DOHH2 (cell line): Measurements from ENCODE around the gene PRM3.

ENCODE experiments used
- H3F3A ChIP-seq: fragments of 200-600 bp; sonication (generic), shearing (Covaris generic); 2 replicates; pipeline ENCODE4 v1.6.0; 2016; ENCODE audit warnings: antibody characterized with exemption, mild to moderate bottlenecking; ENCODE audit not compliant: control insufficient read depth, insufficient read depth
- H3K27ac ChIP-seq: fragments of 200-600 bp; sonication (generic); 2 replicates; pipeline ENCODE4 v1.5.1; 2014; ENCODE audit warnings: low read depth, mild to moderate bottlenecking, low read length, moderate library complexity
- H3K27me3 ChIP-seq: fragments of 200-600 bp; sonication (generic); 2 replicates; pipeline ENCODE4 v1.6.1; 2014; ENCODE audit warnings: mild to moderate bottlenecking, low read length, mixed read lengths; ENCODE audit not compliant: control insufficient read depth
- H3K36me3 ChIP-seq: fragments of 200-600 bp; sonication (generic); 2 replicates; pipeline ENCODE4 v1.6.1; 2014; ENCODE audit warnings: mild to moderate bottlenecking, low read length, moderate library complexity, mixed read lengths; ENCODE audit not compliant: control insufficient read depth
- H3K4me1 ChIP-seq: fragments of 200-600 bp; sonication (generic); 2 replicates; pipeline ENCODE4 v1.6.1; 2014; ENCODE audit warnings: mild to moderate bottlenecking, low read length, mixed read lengths; ENCODE audit not compliant: control insufficient read depth
- H3K4me2 ChIP-seq: fragments of 200-600 bp; sonication (generic); 2 replicates; pipeline ENCODE4 v1.6.0; 2014; ENCODE audit warnings: mild to moderate bottlenecking, low read length, moderate library complexity
- H3K4me3 ChIP-seq: fragments of 200-600 bp; sonication (generic); 2 replicates; pipeline ENCODE4 v1.5.1; 2014; ENCODE audit warnings: mild to moderate bottlenecking, low read length, mixed read lengths
- H3K79me2 ChIP-seq: fragments of 200-600 bp; sonication (generic); 2 replicates; pipeline ENCODE4 v1.6.1; 2014; ENCODE audit warnings: mild to moderate bottlenecking, low read length, mixed read lengths; ENCODE audit not compliant: control insufficient read depth
- H3K9me2 ChIP-seq: fragments of 200-600 bp; sonication (generic); replicated peaks from 2 replicates; pipeline ENCODE4 v1.6.1; 2014; ENCODE audit warnings: mild to moderate bottlenecking, low read length, mixed read lengths; ENCODE audit not compliant: control insufficient read depth
- H3K9me3 ChIP-seq: fragments of 200-600 bp; sonication (generic); 2 replicates; pipeline ENCODE4 v1.6.1; 2014; ENCODE audit warnings: antibody characterized with exemption, low read length, mixed read lengths; ENCODE audit not compliant: control insufficient read depth, insufficient read depth
- H4K20me1 ChIP-seq: fragments of 200-600 bp; sonication (generic); 2 replicates; pipeline ENCODE4 v1.6.0; 2014; ENCODE audit warnings: low read depth, mild to moderate bottlenecking, antibody characterized with exemption, low read length, moderate library complexity; ENCODE audit not compliant: control insufficient read depth, insufficient read depth
- EZH2phosphoT487 ChIP-seq: fragments of 200-600 bp; sonication (generic); IDR thresholded peaks from 2 replicates; pipeline ENCODE4 v1.6.1; 2017; ENCODE audit warnings: borderline replicate concordance, mild to moderate bottlenecking, antibody characterized with exemption, low read length, moderate library complexity, mixed read lengths
- TF ChIP-seq, protein P1 (sequence below): fragments of 200-600 bp; sonication (generic); IDR thresholded peaks from one replicate; pipeline ENCODE4 v1.5.1; 2014; ENCODE audit warnings: antibody characterized with exemption, mild to moderate bottlenecking, low read depth, low read length; ENCODE audit not compliant: poor library complexity, severe bottlenecking

PRM3 gene

GRCh38 chr16:11253995-11254912 is 19.2 kb downstream of the PRM3 start:
- Histone ChIP-seq H3K9me3 (no peaks in the 10 kb centered on the region), H3K27me3 (peaks cover 18% of the 10 kb centered on the region), H3K36me3 (peaks cover 40% of the 10 kb centered on the region), H3K4me3 (peak overlapping the region; percentile 78), H3K4me2 (peak overlapping the region; percentile 98), H3F3A (peaks cover 24% of the 10 kb centered on the region), H4K20me1 (peaks cover 12% of the 10 kb centered on the region), H3K4me1 (peaks cover 63% of the 10 kb centered on the region), H3K27ac (peak overlapping the region; percentile 58), H3K79me2 (peaks cover 37% of the 10 kb centered on the region), H3K9me2 (no peaks in the 10 kb centered on the region)
- no peak for TF ChIP-seq EZH2phosphoT487
- TF ChIP-seq, protein P1, sequence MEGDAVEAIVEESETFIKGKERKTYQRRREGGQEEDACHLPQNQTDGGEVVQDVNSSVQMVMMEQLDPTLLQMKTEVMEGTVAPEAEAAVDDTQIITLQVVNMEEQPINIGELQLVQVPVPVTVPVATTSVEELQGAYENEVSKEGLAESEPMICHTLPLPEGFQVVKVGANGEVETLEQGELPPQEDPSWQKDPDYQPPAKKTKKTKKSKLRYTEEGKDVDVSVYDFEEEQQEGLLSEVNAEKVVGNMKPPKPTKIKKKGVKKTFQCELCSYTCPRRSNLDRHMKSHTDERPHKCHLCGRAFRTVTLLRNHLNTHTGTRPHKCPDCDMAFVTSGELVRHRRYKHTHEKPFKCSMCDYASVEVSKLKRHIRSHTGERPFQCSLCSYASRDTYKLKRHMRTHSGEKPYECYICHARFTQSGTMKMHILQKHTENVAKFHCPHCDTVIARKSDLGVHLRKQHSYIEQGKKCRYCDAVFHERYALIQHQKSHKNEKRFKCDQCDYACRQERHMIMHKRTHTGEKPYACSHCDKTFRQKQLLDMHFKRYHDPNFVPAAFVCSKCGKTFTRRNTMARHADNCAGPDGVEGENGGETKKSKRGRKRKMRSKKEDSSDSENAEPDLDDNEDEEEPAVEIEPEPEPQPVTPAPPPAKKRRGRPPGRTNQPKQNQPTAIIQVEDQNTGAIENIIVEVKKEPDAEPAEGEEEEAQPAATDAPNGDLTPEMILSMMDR: no peak

DNA sequence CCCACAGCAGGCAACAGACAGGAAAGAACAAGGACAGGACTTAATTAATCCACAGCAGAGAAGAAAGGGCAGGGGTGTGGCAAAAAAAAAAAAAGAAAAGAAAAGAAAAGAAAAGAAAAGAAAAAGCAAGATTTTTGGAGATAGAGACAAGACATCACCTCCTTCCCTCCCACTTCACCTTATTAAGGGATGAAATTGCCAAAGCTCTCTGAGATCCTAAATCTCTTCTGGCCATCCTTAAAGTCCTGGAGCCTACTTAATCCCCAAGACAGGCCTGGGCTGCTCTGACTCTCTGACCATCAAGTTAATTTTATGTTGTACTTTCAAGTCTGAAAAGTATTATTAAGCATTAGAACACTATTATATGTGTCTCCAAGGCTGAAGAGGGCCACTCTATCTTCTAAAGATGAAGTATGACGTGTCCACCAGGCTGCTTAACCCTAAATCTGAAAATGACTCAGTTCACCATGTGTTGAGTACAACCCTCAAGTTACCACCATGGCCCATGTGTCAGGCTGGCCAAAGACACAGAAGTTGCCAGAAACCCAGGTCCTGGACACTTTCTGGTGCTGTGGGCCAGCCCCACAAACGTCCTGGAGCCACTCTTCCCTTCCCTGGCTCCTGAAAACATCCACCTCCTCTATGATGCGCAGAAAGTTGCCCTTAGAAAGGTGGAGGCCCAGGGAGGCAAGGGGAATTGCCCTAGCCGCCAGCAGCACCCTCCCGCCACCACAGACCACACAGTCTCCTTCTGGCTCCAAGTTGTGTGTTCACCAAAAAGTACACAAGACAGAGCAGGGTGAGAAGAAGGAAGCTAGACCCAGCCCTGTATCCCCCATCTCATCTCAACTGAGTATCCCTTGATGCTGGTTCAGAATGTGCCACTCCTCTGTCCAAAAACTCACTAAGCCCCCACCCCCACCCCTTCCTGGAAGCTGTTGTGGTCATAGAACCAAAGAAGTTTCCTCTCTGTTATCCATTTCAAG is 20.1 kb downstream of the PRM3 start:
- no peak for TF ChIP-seq EZH2phosphoT487
- TF ChIP-seq, protein P1: no peak
- Histone ChIP-seq H3K9me3 (no peaks in the 10 kb centered on the region), H3K27me3 (peaks cover 23% of the 10 kb centered on the region), H3K4me2 (peak overlapping the region; percentile 98), H3K79me2 (peaks cover 37% of the 10 kb centered on the region), H3K4me3 (peak overlapping the region; percentile 78), H4K20me1 (peaks cover 12% of the 10 kb centered on the region), H3K9me2 (no peaks in the 10 kb centered on the region), H3K27ac (peak overlapping the region; percentile 58; the same call in 1 of the 2 replicates), H3K4me1 (peaks cover 58% of the 10 kb centered on the region), H3K36me3 (peaks cover 40% of the 10 kb centered on the region), H3F3A (peaks cover 24% of the 10 kb centered on the region)

GRCh38 chr16:11252482-11252931 is 20.9 kb downstream of the PRM3 start:
- peaks cover 25% of the 10 kb centered on the region for H3K27me3 ChIP-seq
- peaks cover 37% of the 10 kb centered on the region for H3K79me2 ChIP-seq
- H3K4me3 ChIP-seq: peak overlapping the region; percentile 78
- peaks cover 12% of the 10 kb centered on the region for H4K20me1 ChIP-seq
- TF ChIP-seq, protein P1: no peak
- no peak for TF ChIP-seq EZH2phosphoT487
- peaks cover 24% of the 10 kb centered on the region for H3F3A ChIP-seq
- peak overlapping the region; percentile 98 for H3K4me2 ChIP-seq
- H3K9me3 ChIP-seq: no peaks in the 10 kb centered on the region
- H3K4me1 ChIP-seq: peaks cover 54% of the 10 kb centered on the region
- H3K27ac ChIP-seq: no peak overlapping the region
- H3K9me2 ChIP-seq: no peaks in the 10 kb centered on the region
- peaks cover 40% of the 10 kb centered on the region for H3K36me3 ChIP-seq
